Adrenal gland (tissue), 5 donors: ENCODE results near the gene KCTD5.

Experiments used
- POLR2A ChIP-seq, 2 donors: fragments of 450-650 bp; IDR thresholded peaks; one replicate each; pipeline ENCODE4 v1.6.1; 2017; ENCODE audit warnings: antibody characterized with exemption in 2 of 2, mild to moderate bottlenecking in 2 of 2, moderate library complexity in 1 of 2
- TF ChIP-seq, protein P1 (sequence below), 6 experiments: fragments of 450-650 bp in 4 of 6; fragments of 200-600 bp in 2 of 6; sonication (generic) in 1 of 6; IDR thresholded peaks; 1 replicate in 5 of 6; 2 replicates in 1 of 6; pipeline versions ENCODE4 v1.5.1 to v1.8.0; 2016 to 2021; ENCODE audit warnings: antibody characterized with exemption in 6 of 6, mild to moderate bottlenecking in 2 of 6, moderate library complexity in 1 of 6
- donor health status: DM: no; HTN: no; CAD: no.

DNA sequence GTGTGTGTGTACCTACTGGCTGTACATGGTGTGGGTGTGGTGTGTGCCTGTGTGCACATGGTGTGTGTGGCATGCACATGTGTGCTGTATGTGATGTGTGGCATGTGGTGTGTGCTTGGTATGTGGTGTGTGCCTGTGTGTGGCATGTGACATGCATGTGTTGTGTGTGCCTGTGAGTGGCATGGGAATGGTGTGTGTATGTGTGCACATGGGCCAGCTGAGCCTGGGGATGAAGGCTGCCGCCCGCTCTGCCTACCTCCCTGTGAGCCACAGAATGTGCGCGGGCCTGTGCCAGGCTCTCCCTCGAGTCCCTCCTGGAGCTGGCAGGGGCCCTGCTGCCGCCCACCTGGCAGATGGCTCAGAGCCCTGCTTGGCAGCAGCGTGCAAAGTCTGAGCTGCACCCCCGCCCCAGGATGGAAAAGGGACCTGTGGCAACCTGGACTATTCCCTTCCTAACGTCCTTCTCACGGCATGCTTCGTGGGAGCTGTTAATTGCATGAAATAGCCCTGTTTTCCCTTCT, 28.4 kb downstream of the KCTD5 start:
- TF ChIP-seq, protein P1, sequence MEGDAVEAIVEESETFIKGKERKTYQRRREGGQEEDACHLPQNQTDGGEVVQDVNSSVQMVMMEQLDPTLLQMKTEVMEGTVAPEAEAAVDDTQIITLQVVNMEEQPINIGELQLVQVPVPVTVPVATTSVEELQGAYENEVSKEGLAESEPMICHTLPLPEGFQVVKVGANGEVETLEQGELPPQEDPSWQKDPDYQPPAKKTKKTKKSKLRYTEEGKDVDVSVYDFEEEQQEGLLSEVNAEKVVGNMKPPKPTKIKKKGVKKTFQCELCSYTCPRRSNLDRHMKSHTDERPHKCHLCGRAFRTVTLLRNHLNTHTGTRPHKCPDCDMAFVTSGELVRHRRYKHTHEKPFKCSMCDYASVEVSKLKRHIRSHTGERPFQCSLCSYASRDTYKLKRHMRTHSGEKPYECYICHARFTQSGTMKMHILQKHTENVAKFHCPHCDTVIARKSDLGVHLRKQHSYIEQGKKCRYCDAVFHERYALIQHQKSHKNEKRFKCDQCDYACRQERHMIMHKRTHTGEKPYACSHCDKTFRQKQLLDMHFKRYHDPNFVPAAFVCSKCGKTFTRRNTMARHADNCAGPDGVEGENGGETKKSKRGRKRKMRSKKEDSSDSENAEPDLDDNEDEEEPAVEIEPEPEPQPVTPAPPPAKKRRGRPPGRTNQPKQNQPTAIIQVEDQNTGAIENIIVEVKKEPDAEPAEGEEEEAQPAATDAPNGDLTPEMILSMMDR (IDR thresholded peaks at IDR 0.05): no peak
- no peak for TF ChIP-seq POLR2A (IDR thresholded peaks at IDR 0.05)
